SU-DHL-6 (cell line): ENCODE results near the gene SH3BGRL.

Experiments
- H2AFZ ChIP-seq: fragments of 200-600 bp; sonication (generic); 2 replicates; pipeline ENCODE4 v1.6.1; 2014; ENCODE audit warnings: low read depth, mild to moderate bottlenecking, moderate library complexity, mixed read lengths, antibody characterized with exemption, low read length; ENCODE audit not compliant: severe bottlenecking
- H3F3A ChIP-seq: fragments of 200-600 bp; shearing (Covaris generic); 2 replicates; pipeline ENCODE4 v1.6.0; 2016; ENCODE audit warnings: antibody characterized with exemption, mild to moderate bottlenecking; ENCODE audit not compliant: insufficient read depth
- H3K27ac ChIP-seq: fragments of 200-600 bp; sonication (generic); 2 replicates; pipeline ENCODE4 v1.5.1; 2016; ENCODE audit warnings: low read depth, mild to moderate bottlenecking, low read length, moderate library complexity, mixed read lengths
- H3K27me3 ChIP-seq: fragments of 200-600 bp; sonication (generic), shearing (Covaris generic); 2 replicates; pipeline ENCODE4 v1.6.0; 2014; ENCODE audit warnings: mild to moderate bottlenecking, low read length
- H3K36me3 ChIP-seq: fragments of 200-600 bp; sonication (generic); 2 replicates; pipeline ENCODE4 v1.6.1; 2014; ENCODE audit warnings: mild to moderate bottlenecking, low read length, mixed read lengths
- H3K4me2 ChIP-seq: fragments of 300-600, 200-600 bp; shearing (Covaris generic), sonication (generic); 2 replicates; pipeline ENCODE4 v1.6.0; 2014; ENCODE audit warnings: low read length, low read depth, mild to moderate bottlenecking; ENCODE audit not compliant: poor library complexity, severe bottlenecking
- H3K4me3 ChIP-seq: fragments of 200-600 bp; sonication (generic); 2 replicates; pipeline ENCODE4 v1.5.1; 2014; ENCODE audit warnings: antibody characterized with exemption, low read length, mild to moderate bottlenecking, mixed read lengths; ENCODE audit not compliant: insufficient read depth, poor library complexity, severe bottlenecking
- H3K79me2 ChIP-seq: fragments of 200-600 bp; sonication (generic); 2 replicates; pipeline ENCODE4 v1.6.1; 2014; ENCODE audit warnings: mild to moderate bottlenecking, low read length, moderate library complexity; ENCODE audit not compliant: insufficient read depth
- H3K9ac ChIP-seq: fragments of 200-600 bp; sonication (generic); 2 replicates; pipeline ENCODE4 v1.7.0; 2014; ENCODE audit warnings: mild to moderate bottlenecking, low read length
- H3K9me2 ChIP-seq: fragments of 200-600 bp; sonication (generic); replicated peaks from 2 replicates; pipeline ENCODE4 v1.6.1; 2014; ENCODE audit warnings: low read length; ENCODE audit not compliant: insufficient read depth
- H3K9me3 ChIP-seq: fragments of 200-600 bp; sonication (generic); 2 replicates; pipeline ENCODE4 v1.6.1; 2014; ENCODE audit warnings: low read length, mixed read lengths; ENCODE audit not compliant: insufficient read depth
- H4K20me1 ChIP-seq: fragments of 200-600 bp; sonication (generic); 2 replicates; pipeline ENCODE4 v1.6.1; 2014; ENCODE audit warnings: low read depth, mild to moderate bottlenecking, antibody characterized with exemption, low read length, moderate library complexity, mixed read lengths
- CTCF ChIP-seq: fragments of 200-600 bp; sonication (generic); IDR thresholded peaks from one replicate; pipeline ENCODE4 v1.5.1; 2017; ENCODE audit warnings: antibody characterized with exemption, mild to moderate bottlenecking, low read length, moderate library complexity; ENCODE audit not compliant: insufficient read depth, poor library complexity, severe bottlenecking
- EZH2phosphoT487 ChIP-seq: fragments of 200-600 bp; sonication (generic), shearing (Covaris generic); conservative IDR thresholded peaks from 2 replicates; pipeline ENCODE4 v1.6.1; 2018; ENCODE audit warnings: mild to moderate bottlenecking, antibody characterized with exemption, low read length, moderate library complexity, mixed read lengths

SH3BGRL gene

GRCh38 chrX:81238166-81238565, 36.3 kb downstream of the SH3BGRL start:
- no peak overlapping the region for H2AFZ ChIP-seq
- H3K4me2 ChIP-seq = no peak overlapping the region
- no peaks in the 10 kb centered on the region for H3F3A ChIP-seq
- no peaks in the 10 kb centered on the region for H3K9me2 ChIP-seq
- H3K9ac ChIP-seq = no peak overlapping the region
- peaks cover under 1% of the 10 kb centered on the region; the same call in 1 of the 2 replicates for H3K79me2 ChIP-seq
- TF ChIP-seq CTCF (no peak), EZH2phosphoT487 (no peak)
- no peaks in the 10 kb centered on the region for H3K36me3 ChIP-seq
- H3K27ac ChIP-seq = no peak overlapping the region
- no peaks in the 10 kb centered on the region for H3K27me3 ChIP-seq
- no peak overlapping the region for H3K4me3 ChIP-seq
- H4K20me1 ChIP-seq = no peaks in the 10 kb centered on the region
- no peaks in the 10 kb centered on the region; the same call in 1 of the 2 replicates for H3K9me3 ChIP-seq

- no peak for TF ChIP-seq EZH2phosphoT487
- no peak for TF ChIP-seq CTCF
Observed at GRCh38 chrX:81240701-81241331, 38.9 kb downstream of the SH3BGRL start.

GRCh38 chrX:81241753-81242152, 39.9 kb downstream of the SH3BGRL start:
- H3K4me3 ChIP-seq = no peak overlapping the region
- no peaks in the 10 kb centered on the region; the same call in 1 of the 2 replicates for H3K9me3 ChIP-seq
- H3K4me2 ChIP-seq = no peak overlapping the region
- no peak overlapping the region for H2AFZ ChIP-seq
- H4K20me1 ChIP-seq = no peaks in the 10 kb centered on the region
- H3K79me2 ChIP-seq = no peaks in the 10 kb centered on the region
- TF ChIP-seq EZH2phosphoT487 (no peak), CTCF (no peak)
- H3F3A ChIP-seq = no peaks in the 10 kb centered on the region; the same call in 1 of the 2 replicates
- H3K27ac ChIP-seq = no peak overlapping the region
- no peaks in the 10 kb centered on the region for H3K9me2 ChIP-seq
- H3K36me3 ChIP-seq = no peaks in the 10 kb centered on the region
- H3K27me3 ChIP-seq = no peaks in the 10 kb centered on the region
- no peak overlapping the region for H3K9ac ChIP-seq

More at GRCh38 chrX:81240701-81241331, 38.9 kb downstream of the SH3BGRL start:
- Histone ChIP-seq H2AFZ (no peak overlapping the region), H3K27ac (no peak overlapping the region), H3K9me2 (no peaks in the 10 kb centered on the region), H3K4me2 (no peak overlapping the region), H3K27me3 (no peaks in the 10 kb centered on the region), H3F3A (no peaks in the 10 kb centered on the region; the same call in 1 of the 2 replicates), H3K4me3 (no peak overlapping the region), H3K9me3 (no peaks in the 10 kb centered on the region; the same call in 1 of the 2 replicates), H4K20me1 (no peaks in the 10 kb centered on the region), H3K9ac (no peak overlapping the region), H3K79me2 (no peaks in the 10 kb centered on the region; the same call in 1 of the 2 replicates), H3K36me3 (no peaks in the 10 kb centered on the region)
